Measurements from ENCODE around the gene SEL1L3. TPM values are rescaled to one million over a fixed set of nuclear protein-coding genes. Genes with fewer than 3 reads are reported as not detected.

Gene SEL1L3
- total and polyA plus RNA-seq, 2 donors (not counting 1 experiment from before 2014, with no cell fraction given), result 13.2 to 56.3 TPM

DNA sequence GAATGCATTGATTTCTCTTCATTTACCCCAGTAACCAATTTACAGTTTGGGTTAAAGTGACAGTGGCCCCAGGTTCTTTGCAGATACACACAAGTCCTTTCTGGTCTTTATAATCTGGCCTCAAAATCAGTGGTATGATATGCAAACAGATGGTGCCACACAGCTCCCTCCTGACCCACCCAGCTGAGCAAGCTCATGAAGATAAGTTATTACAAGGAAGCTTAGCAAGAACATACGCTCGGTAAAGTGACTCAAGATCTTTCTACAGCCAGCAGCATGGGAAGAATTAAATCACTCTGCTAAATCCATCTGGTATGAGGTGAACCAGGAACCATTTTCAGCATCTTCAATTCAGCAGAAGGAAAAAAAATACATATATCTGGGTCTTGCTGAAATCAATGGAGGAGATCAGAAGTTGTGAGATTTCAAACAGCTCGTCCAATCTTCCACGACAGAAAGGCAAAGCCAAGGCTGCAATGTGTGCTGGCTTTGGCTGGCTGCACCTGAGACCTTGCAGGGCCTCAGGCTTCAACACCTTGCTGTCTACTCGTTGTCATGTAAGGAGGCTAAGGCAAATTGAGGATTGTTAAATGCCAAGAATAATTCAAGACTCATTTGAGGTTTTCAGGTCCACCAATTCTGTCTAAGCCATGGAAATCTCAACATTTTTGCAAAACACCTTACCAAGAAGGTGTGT lies 28.2 kb downstream of the SEL1L3 start:
- Histone ChIP-seq H2AFZ (ENCODE audit: low read length) (no peak overlapping the region), H3K4me3 (replicated peaks in 1 of 4; ENCODE audit: control extremely low read depth in 1 of 4, insufficient read depth in 1 of 4, low read depth in 3 of 4, low read length in 4 of 4) (no peak overlapping the region), H3K9ac (ENCODE audit: insufficient read depth, low read length) (no peak overlapping the region), H3K27ac (ENCODE audit: insufficient read depth, low read length) (no peak overlapping the region), H3K9me3 (ENCODE audit: control insufficient read depth, insufficient read depth, low read depth, low read length) (no peaks in the 10 kb centered on the region), H3K27me3 (ENCODE audit: control insufficient read depth, insufficient read depth, low read length) (no peaks in the 10 kb centered on the region), H3K4me1 (ENCODE audit: control insufficient read depth, extremely low read depth, insufficient read depth, low read length) (no peaks in the 10 kb centered on the region), H3K4me2 (ENCODE audit: extremely low read depth, insufficient read depth, low read length) (no peak overlapping the region), H3K79me2 (ENCODE audit: control insufficient read depth, insufficient read depth, low read length) (no peaks in the 10 kb centered on the region), H3K36me3 (ENCODE audit: control insufficient read depth, insufficient read depth, low read length) (no peaks in the 10 kb centered on the region), H4K20me1 (ENCODE audit: control insufficient read depth, extremely low read depth, insufficient read depth, low read length) (no peaks in the 10 kb centered on the region)
- no peak for TF ChIP-seq EZH2 (IDR thresholded peaks at IDR 0.05; ENCODE audit: low read length, missing control alignments)
- TF ChIP-seq, protein P1, sequence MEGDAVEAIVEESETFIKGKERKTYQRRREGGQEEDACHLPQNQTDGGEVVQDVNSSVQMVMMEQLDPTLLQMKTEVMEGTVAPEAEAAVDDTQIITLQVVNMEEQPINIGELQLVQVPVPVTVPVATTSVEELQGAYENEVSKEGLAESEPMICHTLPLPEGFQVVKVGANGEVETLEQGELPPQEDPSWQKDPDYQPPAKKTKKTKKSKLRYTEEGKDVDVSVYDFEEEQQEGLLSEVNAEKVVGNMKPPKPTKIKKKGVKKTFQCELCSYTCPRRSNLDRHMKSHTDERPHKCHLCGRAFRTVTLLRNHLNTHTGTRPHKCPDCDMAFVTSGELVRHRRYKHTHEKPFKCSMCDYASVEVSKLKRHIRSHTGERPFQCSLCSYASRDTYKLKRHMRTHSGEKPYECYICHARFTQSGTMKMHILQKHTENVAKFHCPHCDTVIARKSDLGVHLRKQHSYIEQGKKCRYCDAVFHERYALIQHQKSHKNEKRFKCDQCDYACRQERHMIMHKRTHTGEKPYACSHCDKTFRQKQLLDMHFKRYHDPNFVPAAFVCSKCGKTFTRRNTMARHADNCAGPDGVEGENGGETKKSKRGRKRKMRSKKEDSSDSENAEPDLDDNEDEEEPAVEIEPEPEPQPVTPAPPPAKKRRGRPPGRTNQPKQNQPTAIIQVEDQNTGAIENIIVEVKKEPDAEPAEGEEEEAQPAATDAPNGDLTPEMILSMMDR (conservative IDR thresholded peaks at IDR 0.05 in 1 of 2, IDR thresholded peaks at IDR 0.05 in 1 of 2; ENCODE audit: low read depth in 1 of 2, low read length in 2 of 2), result no peak
- DNase-seq (ENCODE audit: low read depth in 2 of 2), result no peak

DNA sequence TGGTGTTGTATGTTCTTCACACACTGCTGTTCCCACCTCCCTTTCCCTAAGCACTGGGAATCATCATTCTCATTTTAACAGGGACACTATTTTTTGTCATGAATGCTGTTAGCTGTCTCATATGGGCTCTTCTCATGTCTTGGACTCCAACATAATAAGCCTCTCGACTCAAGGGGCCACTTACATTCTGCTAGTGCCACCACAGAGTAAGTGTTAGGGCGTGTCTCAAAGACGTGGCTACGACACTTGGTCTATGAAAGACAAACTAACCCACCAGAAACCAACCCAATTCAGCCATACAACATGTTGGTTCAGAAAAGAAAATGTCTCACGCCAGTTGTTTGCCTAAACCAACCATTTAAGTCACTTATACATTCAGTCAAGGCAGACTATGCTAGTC lies 32.2 kb downstream of the SEL1L3 start:
- no peaks in the 10 kb centered on the region for H3K79me2 ChIP-seq (ENCODE audit: control insufficient read depth, insufficient read depth, low read length)
- H3K4me3 ChIP-seq (replicated peaks in 1 of 4; ENCODE audit: control extremely low read depth in 1 of 4, insufficient read depth in 1 of 4, low read depth in 3 of 4, low read length in 4 of 4), result no peak overlapping the region
- H3K27ac ChIP-seq (ENCODE audit: insufficient read depth, low read length), result no peak overlapping the region
- no peak for DNase-seq (ENCODE audit: low read depth in 2 of 2)
- no peak for TF ChIP-seq EZH2 (IDR thresholded peaks at IDR 0.05; ENCODE audit: low read length, missing control alignments)
- TF ChIP-seq, protein P1 (conservative IDR thresholded peaks at IDR 0.05 in 1 of 2, IDR thresholded peaks at IDR 0.05 in 1 of 2; ENCODE audit: low read depth in 1 of 2, low read length in 2 of 2), result no peak
- H3K36me3 ChIP-seq (ENCODE audit: control insufficient read depth, insufficient read depth, low read length), result no peaks in the 10 kb centered on the region
- H4K20me1 ChIP-seq (ENCODE audit: control insufficient read depth, extremely low read depth, insufficient read depth, low read length), result no peaks in the 10 kb centered on the region
- no peak overlapping the region for H3K4me2 ChIP-seq (ENCODE audit: extremely low read depth, insufficient read depth, low read length)
- no peaks in the 10 kb centered on the region for H3K27me3 ChIP-seq (ENCODE audit: control insufficient read depth, insufficient read depth, low read length)
- H2AFZ ChIP-seq (ENCODE audit: low read length), result no peak overlapping the region
- H3K9ac ChIP-seq (ENCODE audit: insufficient read depth, low read length), result no peak overlapping the region
- no peaks in the 10 kb centered on the region for H3K9me3 ChIP-seq (ENCODE audit: control insufficient read depth, insufficient read depth, low read depth, low read length)
- no peaks in the 10 kb centered on the region for H3K4me1 ChIP-seq (ENCODE audit: control insufficient read depth, extremely low read depth, insufficient read depth, low read length)

DNA sequence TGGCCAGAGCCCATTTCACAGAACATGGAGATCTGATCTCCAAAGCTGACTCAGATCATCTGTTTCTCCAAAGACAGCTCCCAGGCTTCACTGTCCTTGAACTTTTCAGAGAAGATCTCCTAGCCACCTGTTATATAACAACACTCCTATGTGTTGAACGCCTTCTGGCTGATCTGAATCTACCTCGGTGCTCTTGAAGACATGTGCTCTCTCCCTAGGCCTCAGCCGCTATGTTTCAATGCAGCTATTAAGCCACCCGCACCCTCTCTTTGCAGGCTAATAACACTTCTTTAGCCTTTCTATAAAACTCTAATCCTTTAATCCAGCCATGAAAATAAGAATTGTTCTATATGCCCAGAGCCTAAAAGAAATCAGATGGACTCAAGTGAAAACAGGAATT lies 34.9 kb downstream of the SEL1L3 start:
- H3K27me3 ChIP-seq (ENCODE audit: control insufficient read depth, insufficient read depth, low read length), result no peaks in the 10 kb centered on the region
- no peak overlapping the region for H2AFZ ChIP-seq (ENCODE audit: low read length)
- TF ChIP-seq, protein P1 (conservative IDR thresholded peaks at IDR 0.05 in 1 of 2, IDR thresholded peaks at IDR 0.05 in 1 of 2; ENCODE audit: low read depth in 1 of 2, low read length in 2 of 2), result no peak
- no peak for TF ChIP-seq EZH2 (IDR thresholded peaks at IDR 0.05; ENCODE audit: low read length, missing control alignments)
- no peak overlapping the region for H3K4me3 ChIP-seq (replicated peaks in 1 of 4; ENCODE audit: control extremely low read depth in 1 of 4, insufficient read depth in 1 of 4, low read depth in 3 of 4, low read length in 4 of 4)
- no peaks in the 10 kb centered on the region for H3K9me3 ChIP-seq (ENCODE audit: control insufficient read depth, insufficient read depth, low read depth, low read length)
- no peak overlapping the region for H3K27ac ChIP-seq (ENCODE audit: insufficient read depth, low read length)
- no peak overlapping the region for H3K4me2 ChIP-seq (ENCODE audit: extremely low read depth, insufficient read depth, low read length)
- H3K79me2 ChIP-seq (ENCODE audit: control insufficient read depth, insufficient read depth, low read length), result no peaks in the 10 kb centered on the region
- H4K20me1 ChIP-seq (ENCODE audit: control insufficient read depth, extremely low read depth, insufficient read depth, low read length), result no peaks in the 10 kb centered on the region
- H3K36me3 ChIP-seq (ENCODE audit: control insufficient read depth, insufficient read depth, low read length), result no peaks in the 10 kb centered on the region
- no peak overlapping the region for H3K9ac ChIP-seq (ENCODE audit: insufficient read depth, low read length)
- H3K4me1 ChIP-seq (ENCODE audit: control insufficient read depth, extremely low read depth, insufficient read depth, low read length), result no peaks in the 10 kb centered on the region
- DNase-seq (ENCODE audit: low read depth in 2 of 2), result no peak
